ENCODE measurements around the gene MYADM. TPM values are rescaled to one million over a fixed set of nuclear protein-coding genes. Genes with fewer than 3 reads are reported as not detected.
A peak's percentile ranks its signal among the peaks of the same experiment; 100 is the strongest.

The MYADM gene
- total RNA-seq, 1 experiment from 2014 or later = 34.1 TPM

DNA sequence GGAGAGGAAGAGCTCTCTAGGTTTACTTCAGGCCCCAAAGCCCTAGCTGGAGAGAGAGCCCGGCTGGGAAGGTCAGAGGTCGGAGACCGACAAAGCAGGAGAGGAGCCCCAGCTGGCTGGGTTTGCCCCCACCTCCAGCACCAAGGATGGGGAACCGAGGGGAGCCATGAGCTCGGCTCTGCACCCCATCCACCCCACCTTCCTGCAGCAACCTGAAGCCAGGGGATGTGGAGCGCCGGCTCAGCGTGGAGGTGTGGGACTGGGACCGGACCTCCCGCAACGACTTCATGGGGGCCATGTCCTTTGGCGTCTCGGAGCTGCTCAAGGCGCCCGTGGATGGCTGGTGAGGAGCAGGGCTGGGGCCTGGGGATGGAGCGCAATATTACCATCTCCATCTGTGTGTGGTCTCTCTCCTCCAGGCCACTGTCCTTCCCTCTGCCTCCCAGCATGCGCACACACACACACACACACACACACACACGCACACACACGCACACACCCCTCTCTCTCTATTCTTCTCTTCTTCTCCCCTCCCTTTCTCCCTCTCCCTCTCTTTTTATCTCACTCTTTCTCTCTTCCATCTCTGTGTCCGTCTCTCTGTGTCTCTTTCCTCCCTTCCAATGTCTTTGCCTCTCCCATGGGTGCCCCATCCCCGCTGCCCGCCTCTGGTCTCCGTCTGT, 24.8 kb downstream of the MYADM start:
- Histone ChIP-seq H3K36me3 (no peaks in the 10 kb centered on the region), H3K27me3 (no peaks in the 10 kb centered on the region), H3K27ac (no peak overlapping the region), H3K4me1 (no peaks in the 10 kb centered on the region), H3K4me3 (no peak overlapping the region), H3K9me3 (replicated peaks) (no peaks in the 10 kb centered on the region)
- DNase-seq = no peak

DNA sequence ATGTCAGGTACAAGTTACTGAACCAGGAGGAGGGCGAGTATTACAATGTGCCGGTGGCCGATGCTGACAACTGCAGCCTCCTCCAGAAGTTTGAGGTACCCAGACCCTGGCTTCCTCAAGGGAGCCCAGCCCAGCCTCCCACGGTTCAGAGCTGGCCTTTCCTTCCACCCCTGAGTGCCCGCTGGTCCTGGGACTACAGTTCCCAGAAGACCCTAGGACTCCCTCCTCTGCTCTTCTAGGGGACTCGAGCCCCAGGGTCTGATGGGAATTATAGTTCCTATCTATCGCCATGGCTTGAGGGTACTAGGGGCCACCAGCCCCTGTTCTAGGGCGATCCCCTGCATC, 25.3 kb downstream of the MYADM start:
- no peaks in the 10 kb centered on the region for H3K9me3 ChIP-seq (replicated peaks)
- no peaks in the 10 kb centered on the region for H3K36me3 ChIP-seq
- peak in 1 of 2 experiments; percentile 39 for DNase-seq
- no peaks in the 10 kb centered on the region for H3K27me3 ChIP-seq
- no peaks in the 10 kb centered on the region for H3K4me1 ChIP-seq
- no peak overlapping the region for H3K4me3 ChIP-seq
- no peak overlapping the region for H3K27ac ChIP-seq

DNA sequence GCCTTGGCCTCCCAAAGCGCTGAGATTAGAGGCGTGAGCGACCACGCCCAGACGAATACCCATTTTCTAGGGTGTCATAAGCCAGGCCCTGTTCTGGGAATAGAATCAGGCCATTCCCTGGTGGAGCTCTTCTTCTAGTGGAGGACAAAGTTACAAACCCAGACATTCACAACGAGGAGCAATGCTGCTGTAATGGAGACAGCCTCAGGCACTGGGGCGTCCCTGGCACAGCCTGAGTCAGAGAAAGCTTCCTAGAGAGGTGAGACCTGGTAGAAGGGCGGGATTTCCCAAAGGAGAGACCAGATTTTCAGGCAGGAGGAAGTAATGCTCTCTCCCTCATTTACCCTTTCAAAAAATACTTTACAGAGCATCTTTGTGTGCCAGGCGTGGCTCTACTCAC, 27.0 kb downstream of the MYADM start:
- no peaks in the 10 kb centered on the region for H3K27me3 ChIP-seq
- no peaks in the 10 kb centered on the region for H3K4me1 ChIP-seq
- no peaks in the 10 kb centered on the region for H3K36me3 ChIP-seq
- H3K9me3 ChIP-seq (replicated peaks) = no peaks in the 10 kb centered on the region
- no peak for DNase-seq
- no peak overlapping the region for H3K4me3 ChIP-seq
- H3K27ac ChIP-seq = no peak overlapping the region

DNA sequence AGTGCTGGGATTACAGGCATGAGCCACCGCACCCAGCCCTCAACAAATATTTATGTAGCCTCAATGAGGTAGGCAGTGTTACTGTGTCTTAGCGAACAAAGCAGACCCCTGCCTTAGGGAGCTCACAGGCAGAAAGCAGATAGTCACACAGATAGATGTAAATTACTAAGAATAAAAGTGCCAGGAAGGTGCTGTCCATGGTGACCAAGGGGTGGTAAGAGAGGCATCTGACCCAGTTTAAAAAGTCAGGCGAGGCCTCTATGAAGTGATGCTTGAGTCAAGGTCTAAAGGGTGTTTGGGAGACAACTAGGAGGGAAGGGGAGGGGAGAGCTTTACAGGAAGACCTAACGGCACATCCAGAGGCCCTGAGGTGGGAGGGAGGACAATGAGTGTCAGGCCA, 29.0 kb downstream of the MYADM start:
- DNase-seq = no peak
- Histone ChIP-seq H3K4me3 (no peak overlapping the region), H3K36me3 (no peaks in the 10 kb centered on the region), H3K27ac (no peak overlapping the region), H3K9me3 (replicated peaks) (no peaks in the 10 kb centered on the region), H3K4me1 (no peaks in the 10 kb centered on the region), H3K27me3 (no peaks in the 10 kb centered on the region)

DNA sequence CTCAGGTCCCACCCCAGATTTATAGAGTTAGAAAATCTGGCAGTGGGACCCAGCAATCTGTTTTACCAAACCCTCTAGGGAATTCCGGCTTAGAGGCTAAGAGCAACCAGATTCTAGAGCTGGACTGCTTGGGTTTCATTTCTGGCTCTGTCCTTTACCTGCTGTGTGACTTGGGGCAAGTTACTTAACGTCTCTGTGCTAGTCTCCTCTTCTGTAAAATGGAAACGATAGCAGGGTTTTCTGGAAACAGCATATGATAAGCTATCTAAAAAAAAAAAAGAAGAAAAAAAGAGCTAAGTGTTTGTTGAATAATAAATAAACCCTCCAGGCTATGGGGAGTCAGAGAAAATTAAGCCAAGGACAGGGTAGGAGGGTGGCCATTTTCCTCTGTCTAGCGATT, 29.8 kb downstream of the MYADM start:
- no peaks in the 10 kb centered on the region for H3K27me3 ChIP-seq
- H3K9me3 ChIP-seq (replicated peaks) = no peaks in the 10 kb centered on the region
- DNase-seq = no peak
- no peaks in the 10 kb centered on the region for H3K36me3 ChIP-seq
- H3K4me3 ChIP-seq = no peak overlapping the region
- H3K4me1 ChIP-seq = no peaks in the 10 kb centered on the region
- H3K27ac ChIP-seq = no peak overlapping the region

DNA sequence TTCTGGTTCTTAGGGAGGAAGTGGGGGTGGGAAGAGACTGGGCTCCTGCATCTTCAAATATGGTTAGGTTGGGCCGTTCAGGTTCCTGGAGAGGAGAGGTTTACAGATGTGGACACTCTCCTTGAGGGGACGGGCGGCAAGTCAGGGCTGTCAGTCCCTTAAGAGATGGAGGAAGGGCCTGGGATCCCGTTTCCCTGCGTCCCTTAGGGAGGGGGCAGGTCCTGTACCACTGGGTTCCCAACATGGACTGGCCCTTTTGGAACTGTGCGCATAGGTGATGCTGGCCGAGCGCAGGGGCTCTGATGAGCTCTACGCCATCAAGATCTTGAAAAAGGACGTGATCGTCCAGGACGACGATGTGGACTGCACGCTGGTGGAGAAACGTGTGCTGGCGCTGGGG, 30.5 kb downstream of the MYADM start:
- DNase-seq = no peak
- no peaks in the 10 kb centered on the region for H3K27me3 ChIP-seq
- no peaks in the 10 kb centered on the region for H3K36me3 ChIP-seq
- H3K9me3 ChIP-seq (replicated peaks) = no peaks in the 10 kb centered on the region
- H3K4me3 ChIP-seq = no peak overlapping the region
- no peak overlapping the region for H3K27ac ChIP-seq
- no peaks in the 10 kb centered on the region for H3K4me1 ChIP-seq

DNA sequence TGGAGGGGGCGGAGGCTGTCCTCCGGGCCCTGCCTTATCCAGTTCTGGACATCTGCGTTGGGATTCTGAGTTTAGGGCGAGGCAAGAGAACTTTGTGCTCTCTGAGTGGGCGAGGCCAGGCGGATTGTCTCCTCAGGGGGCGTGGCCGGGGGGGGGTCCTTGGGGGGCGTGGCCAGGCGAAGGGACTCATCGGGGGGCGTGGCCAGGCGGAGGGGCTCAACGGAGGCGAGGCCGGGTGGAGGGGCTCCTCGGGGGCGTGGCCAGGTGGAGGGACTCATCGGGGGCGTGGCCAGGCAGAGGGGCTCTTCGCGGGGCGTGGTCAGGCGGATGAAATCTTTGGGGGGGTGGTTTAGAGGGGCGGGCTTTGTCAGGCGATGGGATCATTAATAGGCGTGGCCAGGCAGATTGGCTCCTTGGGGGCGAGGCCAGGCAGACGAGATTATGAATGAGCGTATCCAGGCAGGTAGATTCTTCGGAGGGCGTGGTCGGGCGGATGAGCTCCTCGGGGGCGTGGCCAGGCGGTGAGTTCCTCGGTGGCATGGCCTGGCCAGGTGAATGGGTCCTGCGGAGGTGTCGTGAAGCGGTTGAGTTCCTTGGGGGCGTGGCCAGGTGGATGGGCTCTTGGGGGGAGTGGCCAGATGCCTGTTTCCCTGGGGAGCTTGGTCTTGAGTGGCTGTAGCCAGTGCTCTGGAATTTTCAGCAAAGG, 31.1 kb downstream of the MYADM start:
- Histone ChIP-seq H3K9me3 (replicated peaks) (no peaks in the 10 kb centered on the region), H3K4me3 (no peak overlapping the region), H3K27ac (no peak overlapping the region), H3K4me1 (no peaks in the 10 kb centered on the region), H3K36me3 (no peaks in the 10 kb centered on the region), H3K27me3 (no peaks in the 10 kb centered on the region)
- DNase-seq = peak in 1 of 2 experiments; percentile 15

DNA sequence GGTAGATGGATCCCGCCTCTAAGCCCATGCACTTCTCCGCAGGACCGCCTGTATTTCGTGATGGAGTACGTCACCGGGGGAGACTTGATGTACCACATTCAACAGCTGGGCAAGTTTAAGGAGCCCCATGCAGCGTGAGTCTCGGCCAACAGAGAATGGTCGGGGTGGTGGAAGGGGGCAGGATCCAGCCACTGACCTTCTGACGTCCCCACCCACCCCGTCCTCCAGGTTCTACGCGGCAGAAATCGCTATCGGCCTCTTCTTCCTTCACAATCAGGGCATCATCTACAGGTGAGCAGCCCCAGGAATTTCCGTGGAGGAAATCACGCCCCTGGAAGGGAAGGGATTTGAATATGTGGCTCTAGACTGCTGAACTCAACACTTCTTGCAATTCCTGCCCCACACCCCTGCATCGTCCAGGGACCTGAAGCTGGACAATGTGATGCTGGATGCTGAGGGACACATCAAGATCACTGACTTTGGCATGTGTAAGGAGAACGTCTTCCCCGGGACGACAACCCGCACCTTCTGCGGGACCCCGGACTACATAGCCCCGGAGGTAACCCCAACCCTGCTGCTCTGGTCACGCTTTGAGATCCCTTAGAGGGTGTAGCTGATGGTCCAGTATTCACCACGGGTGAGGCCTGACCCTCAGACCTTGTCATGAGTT, 32.6 kb downstream of the MYADM start:
- no peaks in the 10 kb centered on the region for H3K4me1 ChIP-seq
- H3K36me3 ChIP-seq = no peaks in the 10 kb centered on the region
- no peak for DNase-seq
- no peaks in the 10 kb centered on the region for H3K27me3 ChIP-seq
- H3K9me3 ChIP-seq (replicated peaks) = no peaks in the 10 kb centered on the region
- no peak overlapping the region for H3K4me3 ChIP-seq
- H3K27ac ChIP-seq = no peak overlapping the region

DNA sequence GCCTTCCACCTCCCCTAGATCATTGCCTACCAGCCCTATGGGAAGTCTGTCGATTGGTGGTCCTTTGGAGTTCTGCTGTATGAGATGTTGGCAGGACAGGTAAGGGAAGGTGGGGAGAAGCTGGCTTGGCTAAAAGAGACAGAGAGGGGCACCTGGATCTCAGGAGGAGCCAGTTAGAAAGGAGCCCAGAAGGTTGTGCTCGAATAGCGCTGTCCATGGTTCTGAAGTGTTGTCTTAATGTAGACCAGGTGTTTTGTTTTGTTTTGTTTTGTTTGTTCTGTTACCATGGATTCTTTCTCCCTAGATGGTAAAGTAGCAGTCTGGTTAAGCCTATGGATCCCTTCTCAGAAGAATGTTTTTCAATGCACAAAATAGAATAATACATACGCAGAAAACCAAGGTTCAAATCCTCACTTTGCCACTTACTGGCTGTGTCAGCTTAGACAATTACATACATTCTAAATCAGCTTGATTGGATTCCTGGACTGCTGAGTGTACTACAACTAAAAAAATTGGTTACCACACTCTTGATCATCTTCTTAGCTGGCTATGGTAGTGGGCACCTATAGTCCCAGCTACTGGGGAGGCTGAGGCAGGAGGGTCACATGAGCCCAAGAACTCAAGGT, 35.5 kb downstream of the MYADM start:
- Histone ChIP-seq H3K36me3 (no peaks in the 10 kb centered on the region), H3K4me3 (no peak overlapping the region), H3K27ac (no peak overlapping the region), H3K4me1 (no peaks in the 10 kb centered on the region), H3K9me3 (replicated peaks) (no peaks in the 10 kb centered on the region), H3K27me3 (peaks cover 14% of the 10 kb centered on the region; the same call in 1 of the 2 replicates)
- DNase-seq = peak in 1 of 2 experiments; percentile 60

DNA sequence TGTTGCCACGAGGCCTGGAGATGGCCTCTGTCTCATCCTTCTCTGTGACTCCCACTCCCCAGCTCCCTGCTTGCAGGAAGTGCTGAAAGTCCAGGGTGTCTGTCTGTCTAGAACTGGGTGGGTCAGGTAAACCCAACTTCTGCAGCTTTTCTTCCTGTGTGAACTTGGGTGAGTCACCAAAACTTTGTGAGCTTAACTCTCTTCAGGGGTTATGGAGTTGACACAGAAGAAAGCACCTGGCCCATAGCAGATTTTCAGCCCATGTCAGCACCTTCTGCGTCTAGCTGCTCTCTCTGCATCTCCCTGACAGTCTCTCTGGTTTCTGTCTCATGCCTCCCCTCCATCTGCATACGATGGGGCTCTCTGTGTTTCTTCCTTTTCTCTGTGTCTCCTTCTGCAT, 37.2 kb downstream of the MYADM start:
- no peak overlapping the region for H3K4me3 ChIP-seq
- H3K9me3 ChIP-seq (replicated peaks) = no peaks in the 10 kb centered on the region
- H3K36me3 ChIP-seq = no peaks in the 10 kb centered on the region
- H3K27me3 ChIP-seq = peaks cover 16% of the 10 kb centered on the region; the same call in 1 of the 2 replicates
- H3K4me1 ChIP-seq = no peaks in the 10 kb centered on the region
- no peak for DNase-seq
- H3K27ac ChIP-seq = no peak overlapping the region

DNA sequence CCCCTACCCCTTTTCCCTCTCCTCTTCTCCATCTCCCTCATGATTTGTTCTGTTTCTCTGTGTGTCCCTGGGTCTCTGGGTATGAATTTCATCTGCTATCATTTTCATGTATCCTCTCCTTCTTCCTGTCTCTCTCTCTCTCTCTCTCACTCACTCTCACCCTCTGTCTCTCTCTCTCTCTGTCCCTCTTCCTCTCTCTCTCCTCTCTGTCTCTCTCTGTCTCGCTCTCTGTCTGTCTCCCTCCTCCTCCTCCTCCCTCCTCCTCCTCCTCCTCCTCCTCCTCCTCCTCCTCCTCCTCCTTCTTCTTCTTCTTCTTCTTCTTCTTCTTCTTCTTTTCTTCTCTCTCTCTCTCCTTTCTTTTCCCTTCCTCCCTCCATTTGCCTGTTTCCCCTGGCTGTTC, 38.1 kb downstream of the MYADM start:
- no peaks in the 10 kb centered on the region for H3K9me3 ChIP-seq (replicated peaks)
- peaks cover 16% of the 10 kb centered on the region; the same call in 1 of the 2 replicates for H3K27me3 ChIP-seq
- no peak for DNase-seq
- no peaks in the 10 kb centered on the region for H3K4me1 ChIP-seq
- no peak overlapping the region for H3K27ac ChIP-seq
- H3K4me3 ChIP-seq = no peak overlapping the region
- H3K36me3 ChIP-seq = no peaks in the 10 kb centered on the region

DNA sequence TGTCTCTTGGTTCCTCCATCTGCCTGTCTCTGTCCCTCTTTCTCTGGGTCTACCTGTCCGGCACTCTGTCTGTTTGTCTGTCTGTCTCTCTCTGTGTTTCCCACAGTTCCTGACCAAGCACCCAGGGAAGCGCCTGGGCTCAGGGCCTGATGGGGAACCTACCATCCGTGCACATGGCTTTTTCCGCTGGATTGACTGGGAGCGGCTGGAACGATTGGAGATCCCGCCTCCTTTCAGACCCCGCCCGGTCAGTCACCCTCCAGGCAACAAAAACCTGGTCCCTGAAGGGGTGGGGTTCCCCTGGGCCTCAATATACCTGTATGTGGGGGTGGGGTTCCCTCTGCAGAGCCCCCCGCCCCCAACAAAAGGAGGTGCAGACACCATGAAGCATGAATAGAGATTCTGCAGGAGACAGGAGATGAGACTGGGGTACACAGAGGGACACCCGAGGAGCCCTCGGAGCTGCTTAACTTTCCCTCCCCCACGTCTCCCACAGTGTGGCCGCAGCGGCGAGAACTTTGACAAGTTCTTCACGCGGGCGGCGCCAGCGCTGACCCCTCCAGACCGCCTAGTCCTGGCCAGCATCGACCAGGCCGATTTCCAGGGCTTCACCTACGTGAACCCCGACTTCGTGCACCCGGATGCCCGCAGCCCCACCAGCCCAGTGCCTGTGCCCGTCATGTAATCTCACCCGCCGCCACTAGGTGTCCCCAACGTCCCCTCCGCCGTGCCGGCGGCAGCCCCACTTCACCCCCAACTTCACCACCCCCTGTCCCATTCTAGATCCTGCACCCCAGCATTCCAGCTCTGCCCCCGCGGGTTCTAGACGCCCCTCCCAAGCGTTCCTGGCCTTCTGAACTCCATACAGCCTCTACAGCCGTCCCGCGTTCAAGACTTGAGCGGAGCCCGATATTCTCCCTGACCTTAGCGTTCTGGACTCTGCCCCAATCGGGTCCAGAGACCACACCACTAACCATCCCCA, 38.8 kb downstream of the MYADM start:
- H3K4me1 ChIP-seq = no peaks in the 10 kb centered on the region
- peaks cover 16% of the 10 kb centered on the region; the same call in 1 of the 2 replicates for H3K27me3 ChIP-seq
- no peak overlapping the region for H3K4me3 ChIP-seq
- no peaks in the 10 kb centered on the region for H3K36me3 ChIP-seq
- peak; percentile 26 to 43 for DNase-seq
- H3K27ac ChIP-seq = no peak overlapping the region
- no peaks in the 10 kb centered on the region for H3K9me3 ChIP-seq (replicated peaks)

DNA sequence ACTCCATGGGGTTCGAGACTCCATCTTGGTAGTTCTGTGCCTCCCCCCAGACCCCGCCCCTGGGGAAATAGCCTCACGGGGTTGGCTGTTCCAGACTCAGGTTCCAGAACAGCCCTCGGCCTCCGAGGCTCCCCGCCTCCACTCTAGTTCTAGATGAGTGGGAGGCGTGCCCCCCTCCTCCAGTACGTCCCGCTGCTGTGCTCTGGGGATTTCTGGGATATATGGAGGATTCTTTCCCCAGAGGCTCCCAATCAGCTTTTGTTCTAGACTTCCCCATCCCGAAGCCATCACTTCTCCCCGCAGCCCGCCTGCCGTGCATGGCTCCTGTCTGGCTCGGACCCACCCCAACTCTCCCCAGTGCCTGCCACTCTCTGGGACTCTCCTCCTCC, 39.5 kb downstream of the MYADM start:
- H3K27me3 ChIP-seq = peaks cover 16% of the 10 kb centered on the region; the same call in 1 of the 2 replicates
- H3K4me3 ChIP-seq = no peak overlapping the region
- H3K36me3 ChIP-seq = no peaks in the 10 kb centered on the region
- no peak for DNase-seq
- H3K4me1 ChIP-seq = no peaks in the 10 kb centered on the region
- H3K9me3 ChIP-seq (replicated peaks) = no peaks in the 10 kb centered on the region
- H3K27ac ChIP-seq = no peak overlapping the region

DNA sequence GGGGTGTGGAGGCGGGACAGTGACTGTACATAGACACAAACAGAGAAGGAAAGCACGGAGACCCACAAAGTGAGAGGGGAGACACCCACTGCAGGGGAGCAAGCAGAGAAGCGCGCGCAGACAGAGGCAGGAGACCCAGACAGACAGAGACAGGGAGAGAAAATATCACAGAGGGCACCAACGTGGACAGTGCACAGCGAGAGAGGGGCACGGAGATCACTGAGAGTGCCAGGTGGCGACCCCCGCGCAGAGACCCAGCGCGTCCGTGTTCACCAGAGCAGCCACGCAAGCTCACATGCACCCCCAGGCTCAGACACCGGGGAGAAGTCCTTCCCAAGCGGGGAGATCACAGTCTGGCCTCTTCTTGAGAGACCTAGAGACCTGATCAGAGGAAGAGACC, 40.0 kb downstream of the MYADM start:
- H3K9me3 ChIP-seq (replicated peaks) = no peaks in the 10 kb centered on the region
- no peak overlapping the region for H3K27ac ChIP-seq
- no peak for DNase-seq
- H3K4me3 ChIP-seq = no peak overlapping the region
- peaks cover 16% of the 10 kb centered on the region; the same call in 1 of the 2 replicates for H3K27me3 ChIP-seq
- no peaks in the 10 kb centered on the region for H3K4me1 ChIP-seq
- H3K36me3 ChIP-seq = no peaks in the 10 kb centered on the region
